D721Med (cell line): ENCODE data around the gene PKDCC.
"Not testable (repeated sequence)": the region's sequence is repeated elsewhere in the genome, so short reads cannot be mapped to it uniquely, and the experiment has no call there.

Source experiments
- DNase-seq: peaks from one replicate; pipeline ENCODE4 v3.0.0; 2011; ENCODE audit warnings: low spot score; ENCODE audit not compliant: insufficient read length
- FAIRE-seq: peaks from 2 replicates; lab custom pipeline; 2011; peaks lifted over from hg19 to GRCh38; lab: Jason Lieb, UNC
- CTCF ChIP-seq: IDR thresholded peaks from 2 replicates; pipeline ENCODE4 v1.5.1; 2012; ENCODE audit warnings: mild to moderate bottlenecking, control low read depth; ENCODE audit not compliant: insufficient read depth; ENCODE audit errors: missing control alignments

PKDCC gene

GRCh38 chr2:42079737-42080287, 32.0 kb downstream of the PKDCC start:
- no peak for DNase-seq
- no peak for FAIRE-seq
- TF ChIP-seq CTCF = no peak

DNA sequence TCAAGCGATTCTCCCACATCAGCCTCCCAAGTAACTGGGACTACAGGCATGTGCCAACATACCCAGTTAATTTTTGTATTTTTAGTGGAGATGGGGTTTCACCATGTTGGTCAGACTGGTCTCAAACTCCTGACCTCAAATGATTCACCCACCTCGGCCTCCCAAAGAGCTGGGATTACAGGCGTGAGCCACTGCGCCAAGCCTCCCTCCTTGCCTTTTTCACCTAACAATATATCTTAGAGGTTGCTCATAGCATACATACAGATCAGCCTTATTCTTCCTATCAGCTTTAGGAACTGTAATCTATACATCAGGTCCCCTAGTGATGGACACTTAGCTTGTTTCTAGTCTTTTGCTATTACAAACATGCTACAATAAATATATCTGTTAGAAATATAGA, 33.3 kb downstream of the PKDCC start:
- not testable (repeated sequence) for DNase-seq, FAIRE-seq

GRCh38 chr2:42082016-42082415, 34.2 kb downstream of the PKDCC start:
- DNase-seq (no peak), FAIRE-seq (no peak)
- TF ChIP-seq CTCF = no peak

- no peak for TF ChIP-seq CTCF
- FAIRE-seq (no peak), DNase-seq (no peak)
Measured at GRCh38 chr2:42084231-42084671, 36.4 kb downstream of the PKDCC start.

GRCh38 chr2:42085070-42085469, 37.2 kb downstream of the PKDCC start:
- not testable (repeated sequence) for DNase-seq, FAIRE-seq

GRCh38 chr2:42085706-42086487, 38.1 kb downstream of the PKDCC start:
- DNase-seq (no peak), FAIRE-seq (no peak)
- no peak for TF ChIP-seq CTCF

DNA sequence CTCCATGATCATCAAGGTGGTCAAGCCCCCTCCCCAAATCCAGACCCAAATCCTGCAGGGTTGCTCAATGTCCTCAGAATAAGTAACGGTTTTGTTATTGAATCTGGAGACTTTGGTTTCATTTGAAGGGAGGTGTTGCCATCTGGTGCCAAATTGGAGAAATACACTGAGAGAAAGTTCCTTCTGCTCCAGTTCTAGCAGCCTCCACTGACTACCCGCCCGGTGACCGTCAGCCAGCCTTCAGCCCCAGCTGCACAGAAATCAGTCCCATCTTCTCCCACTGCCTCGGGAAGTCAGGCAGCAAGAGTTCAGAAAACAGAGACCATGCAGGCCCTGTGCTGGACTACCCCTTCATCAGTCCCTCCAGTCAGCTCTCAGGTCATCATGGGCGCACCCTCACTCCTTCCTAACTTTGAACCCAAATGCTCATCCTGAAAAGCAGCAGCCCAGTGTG, 38.7 kb downstream of the PKDCC start:
- DNase-seq (no peak), FAIRE-seq (no peak)
- peak; percentile 75 for TF ChIP-seq CTCF

DNA sequence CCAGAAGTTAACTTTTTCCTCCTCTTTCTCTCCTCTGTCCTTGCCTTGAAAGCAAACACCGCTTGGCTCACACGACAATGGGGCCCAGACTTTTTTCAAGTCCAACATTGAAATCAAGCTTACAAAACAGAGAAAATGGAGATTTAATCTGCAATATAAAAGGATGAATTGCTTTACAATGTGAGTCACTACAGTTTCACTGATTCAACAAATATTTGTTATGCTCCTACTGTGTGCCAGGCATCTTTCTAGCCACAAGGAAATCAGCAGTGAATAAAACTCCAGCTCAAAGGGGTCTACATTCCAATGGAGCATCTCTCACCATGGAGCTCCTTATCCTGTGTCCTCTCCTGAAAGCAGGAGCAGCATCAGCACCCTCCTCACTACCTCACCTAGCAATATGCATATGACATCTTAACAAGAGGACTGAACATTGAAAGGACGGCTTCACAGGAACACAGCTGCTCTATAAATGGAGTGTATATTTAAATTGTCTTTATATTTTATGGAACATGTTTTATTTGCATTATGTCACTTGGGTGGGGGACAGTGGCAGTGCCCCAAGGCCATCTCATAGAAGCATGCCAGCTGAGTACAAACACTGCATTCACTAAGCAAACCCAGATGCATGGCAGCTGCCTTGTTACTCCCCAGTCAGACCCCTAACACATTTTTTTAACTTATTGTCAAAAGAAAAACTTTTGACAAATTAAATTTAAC, 39.5 kb downstream of the PKDCC start:
- FAIRE-seq = no peak
- no peak for DNase-seq
- TF ChIP-seq CTCF = no peak
